Measurements from ENCODE around the gene CDC42BPA.

DNA sequence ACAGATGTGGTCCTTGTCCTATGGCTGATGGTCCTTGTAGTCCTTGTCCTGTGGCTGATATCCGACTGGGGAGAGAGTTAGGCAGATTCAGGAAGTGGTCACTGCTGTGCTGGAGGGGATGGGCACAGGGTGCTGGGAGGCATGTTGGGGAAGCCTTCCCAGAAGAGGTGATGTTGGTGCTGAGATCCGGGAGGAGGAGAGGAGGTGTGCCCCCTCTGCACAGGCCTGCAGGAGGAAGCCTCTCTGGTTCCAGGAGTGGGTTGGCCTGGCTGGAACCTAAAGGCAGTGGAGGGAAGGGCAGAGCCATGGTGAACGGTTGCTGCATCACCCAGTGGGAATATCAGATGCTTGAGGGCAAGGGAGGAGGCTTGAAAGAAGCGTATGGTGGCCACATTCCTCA, 363.5 kb downstream of the CDC42BPA start:
- no peak for TF ChIP-seq EP300 (IDR thresholded peaks at IDR 0.05; ENCODE audit: low read depth)
- TF ChIP-seq, protein P1, sequence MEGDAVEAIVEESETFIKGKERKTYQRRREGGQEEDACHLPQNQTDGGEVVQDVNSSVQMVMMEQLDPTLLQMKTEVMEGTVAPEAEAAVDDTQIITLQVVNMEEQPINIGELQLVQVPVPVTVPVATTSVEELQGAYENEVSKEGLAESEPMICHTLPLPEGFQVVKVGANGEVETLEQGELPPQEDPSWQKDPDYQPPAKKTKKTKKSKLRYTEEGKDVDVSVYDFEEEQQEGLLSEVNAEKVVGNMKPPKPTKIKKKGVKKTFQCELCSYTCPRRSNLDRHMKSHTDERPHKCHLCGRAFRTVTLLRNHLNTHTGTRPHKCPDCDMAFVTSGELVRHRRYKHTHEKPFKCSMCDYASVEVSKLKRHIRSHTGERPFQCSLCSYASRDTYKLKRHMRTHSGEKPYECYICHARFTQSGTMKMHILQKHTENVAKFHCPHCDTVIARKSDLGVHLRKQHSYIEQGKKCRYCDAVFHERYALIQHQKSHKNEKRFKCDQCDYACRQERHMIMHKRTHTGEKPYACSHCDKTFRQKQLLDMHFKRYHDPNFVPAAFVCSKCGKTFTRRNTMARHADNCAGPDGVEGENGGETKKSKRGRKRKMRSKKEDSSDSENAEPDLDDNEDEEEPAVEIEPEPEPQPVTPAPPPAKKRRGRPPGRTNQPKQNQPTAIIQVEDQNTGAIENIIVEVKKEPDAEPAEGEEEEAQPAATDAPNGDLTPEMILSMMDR (IDR thresholded peaks at IDR 0.05): no peak
- TF ChIP-seq POLR2A (IDR thresholded peaks at IDR 0.05): no peak
- TF ChIP-seq POLR2AphosphoS5 (IDR thresholded peaks at IDR 0.05): no peak
